ENCODE results near the gene ASTL.

The ASTL gene

GRCh38 chr2:96111257-96111640 is 27.1 kb downstream of the ASTL start:
- DNase-seq = no peak

DNA sequence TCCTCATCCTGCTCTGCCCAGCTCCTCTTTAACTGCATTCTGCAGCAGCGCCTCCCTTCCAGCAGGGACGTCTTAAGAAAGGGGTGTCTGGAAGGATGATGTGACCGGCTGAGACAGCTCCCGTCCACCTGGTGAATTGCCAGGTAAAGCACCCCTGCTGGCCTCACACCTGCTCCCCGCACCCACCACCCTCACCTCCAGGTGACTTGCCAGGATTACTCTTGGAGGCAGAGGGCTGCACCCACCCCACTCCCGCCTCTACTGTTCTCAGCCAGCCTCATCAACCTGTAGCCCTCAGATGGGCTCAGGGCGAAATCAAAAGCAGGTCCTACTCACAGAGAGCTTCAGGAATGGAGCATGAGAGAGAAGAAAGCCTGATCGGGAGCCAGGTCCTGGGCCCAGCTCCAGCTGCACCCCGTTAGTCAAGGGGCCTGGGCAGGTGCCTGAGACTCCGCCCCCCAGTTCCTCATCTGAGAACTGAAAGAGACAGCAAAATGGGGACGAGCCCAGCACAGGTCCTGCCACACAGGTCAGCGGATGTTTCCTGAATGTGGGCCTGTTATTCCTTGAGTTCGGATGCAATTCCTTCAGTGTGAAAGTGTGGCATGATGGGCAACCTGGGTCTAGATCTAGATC is 27.6 kb downstream of the ASTL start:
- no peak for DNase-seq

- DNase-seq = no peak
Measured at GRCh38 chr2:96109931-96110511, 28.3 kb downstream of the ASTL start.

DNA sequence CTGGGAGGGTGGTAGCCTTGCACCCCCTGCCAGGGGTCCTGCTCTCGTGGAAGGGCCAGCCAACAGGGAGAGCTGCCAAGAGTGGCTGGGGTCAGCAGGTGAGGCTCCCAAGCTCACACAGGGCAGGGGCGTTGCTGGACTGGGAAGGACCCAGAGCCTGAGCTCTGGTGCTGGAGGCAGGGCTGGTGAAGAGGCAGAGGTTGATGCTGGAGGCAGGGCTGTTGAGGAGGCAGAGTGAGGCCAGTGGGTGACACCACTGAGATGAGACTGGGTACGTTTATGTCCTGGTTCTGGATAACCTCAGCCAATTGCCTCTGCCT is 29.0 kb downstream of the ASTL start:
- DNase-seq = no peak

DNA sequence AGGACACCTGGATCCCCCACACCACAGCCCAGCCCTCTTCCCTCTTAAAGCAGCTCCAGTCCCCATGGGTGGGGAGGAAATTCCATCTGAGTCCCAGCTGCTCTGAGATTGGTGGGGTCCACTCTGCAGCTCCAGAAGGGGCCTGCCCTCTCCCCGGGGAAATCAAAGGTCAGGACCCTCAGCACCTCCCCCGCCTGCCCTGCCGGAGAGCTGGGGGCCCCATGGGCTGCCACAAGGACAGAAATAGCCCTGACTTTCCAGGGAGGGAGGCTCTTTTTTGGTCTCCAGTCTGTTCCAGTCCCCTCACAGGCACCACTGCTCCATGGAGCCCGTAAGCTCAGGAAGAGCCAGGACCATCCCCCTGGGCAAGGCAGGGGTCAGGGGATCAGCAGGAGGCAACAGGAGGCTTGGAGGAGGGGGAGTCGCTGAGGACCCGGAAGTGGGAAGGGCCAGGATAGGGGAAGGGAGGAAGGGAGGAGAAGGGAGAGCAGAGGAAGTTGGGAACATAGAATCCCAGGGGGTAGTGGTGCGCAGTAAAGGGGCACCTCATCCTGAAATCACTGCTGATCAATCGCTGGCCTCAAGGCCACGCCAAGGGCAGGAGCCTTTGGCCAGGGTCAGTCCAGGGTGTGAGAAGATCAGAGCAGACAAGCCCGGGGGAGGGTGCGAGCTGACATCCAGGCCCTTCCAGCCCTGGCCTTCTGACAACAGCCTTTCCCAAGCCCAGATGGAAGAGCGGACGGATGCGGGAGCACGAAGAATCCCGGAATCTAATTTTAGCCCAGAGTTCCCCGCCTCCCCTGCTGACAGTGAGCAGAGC is 29.6 kb downstream of the ASTL start:
- DNase-seq = peak; percentile 58

DNA sequence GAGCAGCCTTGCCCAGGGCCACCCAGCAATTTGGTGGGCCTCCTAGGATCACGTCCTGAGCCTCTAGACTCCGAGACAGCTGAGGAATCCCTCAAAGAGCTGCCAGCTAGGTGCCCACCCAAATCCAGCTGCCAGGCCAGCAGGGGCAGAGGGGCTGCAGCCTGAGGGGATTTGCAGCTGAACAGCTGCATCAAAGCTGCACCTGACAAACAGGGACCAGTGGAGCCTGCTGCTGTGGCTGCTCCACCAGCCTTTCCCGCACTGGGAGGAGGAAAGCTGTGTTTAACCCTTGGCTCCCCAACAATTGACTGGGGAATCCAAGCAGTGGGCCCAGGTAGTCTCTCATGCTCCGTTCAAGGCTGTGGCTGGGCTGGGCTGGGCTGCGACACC is 30.2 kb downstream of the ASTL start:
- peak; percentile 36 for DNase-seq

DNA sequence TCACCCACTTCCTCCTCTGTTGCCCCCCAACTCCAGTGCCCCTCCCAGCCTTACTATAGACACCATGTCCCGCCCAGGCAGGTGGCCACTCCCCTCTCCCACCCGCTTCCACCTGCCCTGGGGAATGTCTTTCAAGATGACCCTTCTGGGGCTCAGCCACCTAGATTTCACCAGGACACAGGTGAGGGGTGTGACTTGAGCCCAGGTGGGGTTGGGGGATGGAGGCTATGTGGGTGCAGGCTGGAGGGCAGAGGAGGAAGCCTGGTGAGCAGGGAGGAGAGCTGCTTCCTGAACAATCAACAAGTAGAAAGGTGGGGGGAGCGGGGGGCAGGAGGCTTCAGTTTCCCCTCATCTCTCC is 30.6 kb downstream of the ASTL start:
- no peak for DNase-seq

GRCh38 chr2:96106991-96107707 is 31.2 kb downstream of the ASTL start:
- DNase-seq = no peak

DNA sequence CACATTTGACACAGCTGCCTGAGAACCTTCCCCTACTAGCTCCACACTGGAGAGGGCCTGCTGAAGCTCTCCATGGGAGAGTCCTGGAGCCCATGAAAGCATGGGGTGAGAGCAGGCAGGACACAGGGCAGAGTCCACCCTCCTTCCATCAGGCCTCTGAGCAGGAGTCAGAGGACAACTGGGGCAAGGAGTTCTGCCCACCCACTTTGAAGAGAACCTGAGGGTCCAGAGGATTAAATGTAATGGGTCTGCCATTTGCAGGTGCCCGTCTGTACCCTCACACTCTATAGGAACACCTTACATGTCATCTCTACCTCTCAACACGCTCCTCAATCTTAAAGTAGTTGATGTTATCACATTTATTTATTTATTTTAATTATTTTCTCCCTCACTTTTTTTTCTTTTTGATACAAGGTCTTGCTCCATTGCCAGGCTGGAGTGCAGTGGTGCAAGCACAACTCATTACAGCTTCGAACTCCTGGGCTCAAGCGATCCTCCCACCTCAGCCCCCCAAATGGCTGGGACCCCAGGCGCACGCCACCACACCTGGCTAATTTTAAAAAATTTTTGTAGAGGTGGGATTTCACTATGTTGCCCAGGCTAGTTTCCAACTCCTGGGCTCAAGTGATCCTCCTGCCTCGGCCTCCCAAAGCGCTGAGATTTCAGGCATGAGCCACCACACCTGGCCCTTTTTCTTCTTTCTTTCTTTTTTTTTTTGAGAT is 32.1 kb downstream of the ASTL start:
- no peak for DNase-seq

DNA sequence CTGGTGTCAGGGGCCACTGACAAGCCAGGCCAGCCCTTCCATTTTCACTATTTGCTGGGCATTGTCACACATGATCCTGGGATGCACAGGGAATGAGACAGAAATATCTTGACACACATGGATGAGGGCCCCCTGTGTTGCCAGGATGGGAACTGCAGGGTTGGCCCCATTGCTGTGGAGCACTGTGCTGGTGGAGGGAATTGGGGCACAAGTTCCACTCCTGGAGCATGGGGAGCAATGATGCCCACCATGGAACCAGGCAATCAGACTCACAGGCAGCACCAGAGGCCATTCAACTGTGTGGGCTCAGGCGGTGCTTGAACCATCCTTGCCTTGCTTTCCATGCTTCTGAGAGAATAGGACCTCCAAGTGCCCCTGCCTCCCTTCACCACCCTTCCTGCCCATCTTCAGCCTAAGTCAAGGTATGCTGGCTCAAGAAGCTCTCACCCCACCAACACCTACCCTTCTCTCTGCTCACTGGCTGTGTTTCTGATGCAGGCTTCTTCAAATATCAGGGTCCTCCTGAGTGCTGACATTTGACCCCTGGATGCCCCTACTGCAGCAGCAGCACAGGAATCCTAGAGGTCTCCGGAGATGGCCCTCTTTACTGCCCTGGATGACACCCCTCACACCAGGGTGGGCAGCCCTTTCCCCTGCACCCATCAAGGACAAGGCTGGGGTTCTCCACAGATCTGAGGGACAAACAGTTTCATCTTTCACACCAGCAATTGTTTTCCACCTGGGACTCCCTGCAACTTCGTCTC is 33.0 kb downstream of the ASTL start:
- DNase-seq = no peak

DNA sequence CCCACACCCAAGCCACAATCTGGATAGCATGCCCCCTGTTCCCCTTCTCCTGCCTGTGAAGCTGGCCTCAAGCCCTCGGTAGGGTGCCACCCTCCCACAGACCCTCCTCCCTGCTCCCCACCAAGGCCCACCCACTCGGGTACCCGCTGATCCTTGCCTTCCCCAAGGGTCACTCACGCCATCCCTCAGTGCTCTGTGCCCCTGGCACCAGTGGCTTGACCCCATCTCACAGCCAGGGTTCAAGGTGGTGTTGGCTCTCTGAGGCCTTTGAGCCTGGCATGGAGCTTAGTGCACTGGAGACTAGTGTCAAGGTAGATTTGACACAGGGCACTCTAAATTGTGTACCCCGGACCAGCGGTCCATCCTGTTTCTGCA is 33.8 kb downstream of the ASTL start:
- DNase-seq = no peak

GRCh38 chr2:96103761-96104486 is 34.4 kb downstream of the ASTL start:
- DNase-seq = no peak

DNA sequence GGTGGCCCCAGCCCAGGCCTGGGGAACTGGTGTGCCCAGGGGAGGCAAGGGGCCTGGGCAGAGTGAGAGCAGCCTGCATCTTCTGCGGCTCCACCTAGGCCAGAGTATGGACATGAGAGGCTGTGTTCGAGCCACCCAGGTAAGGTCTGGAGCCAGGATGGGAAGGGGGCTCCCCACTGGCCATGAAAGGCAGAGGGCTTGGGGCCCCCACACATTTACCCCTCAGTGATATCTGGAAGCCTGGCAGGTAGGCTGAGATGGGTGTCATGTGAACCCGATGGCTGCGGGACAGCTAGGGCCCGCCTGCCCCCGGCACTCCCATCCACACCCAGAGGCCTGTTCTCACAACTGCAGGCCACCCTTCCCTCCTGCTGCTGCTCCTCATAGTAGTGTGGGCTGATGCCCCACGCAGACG is 35.1 kb downstream of the ASTL start:
- DNase-seq = no peak

- no peak for DNase-seq
Measured at GRCh38 chr2:96102596-96103186, 35.6 kb downstream of the ASTL start.

- DNase-seq = no peak
Measured at GRCh38 chr2:96100893-96101304, 37.4 kb downstream of the ASTL start.

GRCh38 chr2:96099861-96100798 is 38.2 kb downstream of the ASTL start:
- no peak for DNase-seq

DNA sequence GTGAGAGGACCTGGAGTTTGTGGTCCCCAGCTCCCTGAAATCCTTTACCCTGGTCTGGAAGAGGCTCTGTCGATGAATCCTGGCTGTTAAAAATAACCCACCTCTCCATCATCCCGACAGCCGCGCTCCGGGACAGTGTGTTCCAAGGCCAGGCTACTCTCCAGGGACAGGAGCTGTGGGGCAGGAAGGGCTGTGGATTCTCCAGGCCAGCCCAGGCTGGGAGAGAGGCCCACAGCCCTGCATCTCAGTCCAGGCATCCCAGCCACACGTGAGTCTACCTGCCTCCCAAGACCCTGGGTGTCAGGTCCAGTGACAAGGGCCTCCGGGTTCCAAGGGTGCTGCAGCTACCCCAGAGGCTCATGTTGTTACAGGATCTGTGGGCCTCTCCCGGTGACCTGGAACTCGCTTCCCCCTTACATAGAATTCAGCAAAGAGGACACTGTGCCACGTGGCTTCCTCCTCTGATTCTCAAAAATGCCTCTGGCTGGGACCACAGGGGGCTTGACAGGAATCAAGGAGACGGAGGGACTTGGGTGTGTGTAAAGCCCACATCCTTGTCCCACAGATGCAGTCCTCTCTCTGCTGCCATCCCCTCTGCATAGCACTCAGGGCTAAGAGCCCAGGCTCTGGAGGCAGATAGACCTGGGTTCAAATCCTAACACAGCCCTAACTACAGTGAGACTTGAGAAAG is 39.3 kb downstream of the ASTL start:
- no peak for DNase-seq

GRCh38 chr2:96097951-96098823 is 40.1 kb downstream of the ASTL start:
- no peak for DNase-seq

Measured in eye (tissue), 1 donor.